Femur (tissue), 1 donor: ENCODE measurements around the gene SLFN12L.
A peak's percentile ranks its signal among the peaks of the same experiment; 100 is the strongest.
"Not testable (repeated sequence)": the region's sequence is repeated elsewhere in the genome, so short reads cannot be mapped to it uniquely, and the experiment has no call there.

ENCODE experiments used
- DNase-seq: peaks from one replicate; pipeline ENCODE4 v3.0.0-alpha.2; 2017

Gene SLFN12L

DNA sequence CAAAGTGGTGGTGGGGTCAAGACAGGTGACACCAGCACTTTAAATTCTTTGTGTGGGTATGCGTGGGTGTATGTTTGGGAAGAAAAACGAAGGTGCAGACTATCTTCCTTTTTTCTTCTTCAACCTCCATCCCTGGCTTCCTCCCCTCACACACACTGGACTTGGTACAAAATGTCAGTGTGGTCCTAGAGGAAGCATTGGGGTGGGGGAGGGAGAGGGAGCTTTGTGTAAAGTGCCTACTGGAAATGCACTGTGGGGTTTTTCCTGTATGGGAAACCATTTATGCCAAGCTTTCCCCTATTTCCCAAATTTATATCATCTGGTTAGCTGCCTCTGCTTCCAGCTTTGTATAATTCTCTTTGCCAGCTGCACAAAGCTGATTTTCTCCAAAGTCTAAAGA is 44.4 kb downstream of the SLFN12L start:
- DNase-seq = no peak

DNA sequence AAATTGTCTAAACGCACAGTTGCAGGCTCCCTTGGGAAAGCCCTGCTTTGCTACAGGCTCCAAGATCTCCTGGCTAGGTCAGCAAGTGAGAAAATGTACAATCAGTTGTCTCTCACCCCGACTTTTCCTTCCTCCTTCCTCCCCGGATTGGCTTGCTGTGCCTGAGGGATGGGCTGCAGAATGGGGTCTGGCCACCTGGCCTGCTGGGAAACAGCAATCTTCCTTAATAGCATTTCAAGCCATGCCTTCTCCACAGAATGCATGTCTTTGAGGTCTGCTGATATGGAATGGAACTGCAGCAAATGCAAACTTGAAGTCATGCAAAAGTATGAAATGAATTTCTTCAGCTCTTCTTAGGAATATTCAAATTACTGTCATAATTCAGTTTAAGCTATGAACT is 46.1 kb downstream of the SLFN12L start:
- no peak for DNase-seq

DNA sequence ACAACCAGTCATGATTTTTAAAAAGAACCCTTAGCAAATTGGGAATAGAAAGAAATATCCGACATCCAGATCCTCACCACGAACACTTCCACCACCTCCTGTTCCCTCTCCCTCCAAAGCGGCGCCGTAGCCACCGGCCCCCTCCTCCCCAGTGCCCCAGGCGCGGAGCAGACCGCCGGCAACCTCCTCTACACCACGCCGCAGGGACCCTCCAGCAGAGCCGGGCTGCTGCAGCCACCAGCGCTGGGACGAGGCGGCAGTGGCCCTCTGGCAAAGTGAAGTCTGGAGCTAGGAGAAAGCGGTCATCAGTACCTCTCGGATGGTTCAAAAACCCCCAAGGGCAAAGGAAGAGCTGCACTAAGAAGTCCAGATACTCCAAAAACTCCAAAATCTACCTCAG is 47.5 kb downstream of the SLFN12L start:
- no peak for DNase-seq

DNA sequence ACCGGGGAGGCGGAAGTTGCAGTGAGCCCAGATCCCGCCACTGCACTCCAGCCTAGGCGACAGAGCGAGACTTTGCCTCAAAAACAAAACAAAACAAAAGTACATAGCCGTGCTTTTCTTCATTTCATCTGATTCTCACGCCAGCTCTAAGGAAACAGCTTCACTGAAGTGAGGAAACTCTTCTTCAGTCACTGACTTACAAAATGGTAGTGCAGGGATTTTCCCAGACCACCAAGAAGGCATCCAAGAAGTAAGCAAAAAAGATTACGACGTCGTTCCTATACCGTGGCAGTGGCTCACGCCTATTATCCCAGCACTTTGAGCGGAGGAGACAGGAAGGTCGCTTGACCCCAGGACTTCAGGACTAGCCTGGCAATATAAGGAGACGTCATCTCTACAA is 48.5 kb downstream of the SLFN12L start:
- DNase-seq = no peak

DNA sequence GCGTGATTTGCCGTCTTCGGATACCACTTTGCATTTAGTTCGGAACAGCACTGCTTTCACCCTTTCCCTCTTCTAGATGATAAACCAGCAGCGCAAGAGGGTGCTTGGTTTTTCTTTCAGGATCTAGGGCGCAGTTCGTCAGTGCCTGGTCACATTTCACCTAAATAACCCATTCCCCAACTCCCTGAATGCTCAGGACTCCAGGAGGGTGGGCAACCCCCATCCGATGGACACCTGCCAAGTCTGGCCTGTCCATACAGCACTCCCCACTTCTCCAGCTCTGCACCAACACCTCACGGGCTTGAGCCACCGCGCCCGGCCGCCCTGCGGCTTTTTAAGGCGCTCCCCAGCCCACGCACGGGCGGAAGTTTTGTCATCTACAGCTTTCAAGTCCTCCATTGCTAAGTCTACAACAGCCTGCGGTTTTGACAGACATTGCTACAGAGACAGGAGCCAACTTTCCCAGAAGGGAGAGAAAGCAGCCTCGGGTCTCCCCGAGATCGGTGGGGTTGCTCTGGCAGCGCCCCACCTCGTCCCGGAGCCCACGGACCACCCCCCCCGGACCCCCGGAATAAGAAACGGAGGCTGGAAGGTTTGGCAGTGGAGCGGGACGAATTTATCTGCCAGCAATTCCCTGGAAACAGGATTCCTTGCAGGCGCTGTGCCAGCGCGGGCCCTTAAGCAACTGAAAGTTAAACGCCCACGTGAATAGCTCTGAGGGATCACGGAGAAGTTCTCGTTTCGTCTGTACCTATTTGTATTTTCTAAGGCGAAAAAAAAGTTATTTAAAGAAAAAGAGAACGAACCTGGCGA is 50.4 kb downstream of the SLFN12L start:
- peak; percentile 44 for DNase-seq

DNA sequence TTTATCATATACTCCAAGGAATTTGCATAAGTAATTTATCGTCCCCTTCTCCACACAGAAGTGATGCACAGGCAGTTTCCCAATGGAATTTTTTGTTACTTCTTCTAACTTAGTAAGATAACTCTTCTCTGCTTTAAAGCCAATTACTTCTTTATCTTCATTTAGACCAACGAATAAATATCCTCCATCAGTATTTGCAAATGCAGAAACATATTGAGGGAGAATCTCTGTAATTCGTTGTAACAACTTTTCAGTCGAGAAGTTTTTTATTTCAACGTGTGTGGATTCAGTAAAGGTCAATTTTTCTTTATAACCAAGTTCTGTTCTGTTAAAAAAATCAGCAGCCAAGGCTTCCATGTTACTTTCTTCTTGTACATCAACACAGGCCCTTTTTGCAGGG is 58.2 kb downstream of the SLFN12L start:
- no peak for DNase-seq

DNA sequence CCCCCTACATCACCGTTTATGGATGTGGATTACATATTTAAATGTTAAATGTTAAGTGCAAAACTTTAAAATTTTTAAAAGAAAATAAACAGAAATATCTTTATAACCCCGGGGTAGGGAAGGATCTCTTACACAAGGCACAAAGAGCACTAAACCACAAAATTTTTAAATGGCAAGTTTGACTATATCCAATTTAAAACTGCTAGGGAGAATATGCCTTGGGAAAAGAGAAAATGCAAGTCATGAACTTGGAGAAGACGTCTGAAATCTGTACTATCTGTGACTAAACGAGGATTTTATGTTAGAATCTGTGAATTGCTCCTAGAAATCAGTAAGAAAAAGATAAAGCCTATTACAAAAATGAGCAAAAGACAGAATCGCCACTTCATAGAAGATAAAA is 60.2 kb downstream of the SLFN12L start:
- DNase-seq = no peak

DNA sequence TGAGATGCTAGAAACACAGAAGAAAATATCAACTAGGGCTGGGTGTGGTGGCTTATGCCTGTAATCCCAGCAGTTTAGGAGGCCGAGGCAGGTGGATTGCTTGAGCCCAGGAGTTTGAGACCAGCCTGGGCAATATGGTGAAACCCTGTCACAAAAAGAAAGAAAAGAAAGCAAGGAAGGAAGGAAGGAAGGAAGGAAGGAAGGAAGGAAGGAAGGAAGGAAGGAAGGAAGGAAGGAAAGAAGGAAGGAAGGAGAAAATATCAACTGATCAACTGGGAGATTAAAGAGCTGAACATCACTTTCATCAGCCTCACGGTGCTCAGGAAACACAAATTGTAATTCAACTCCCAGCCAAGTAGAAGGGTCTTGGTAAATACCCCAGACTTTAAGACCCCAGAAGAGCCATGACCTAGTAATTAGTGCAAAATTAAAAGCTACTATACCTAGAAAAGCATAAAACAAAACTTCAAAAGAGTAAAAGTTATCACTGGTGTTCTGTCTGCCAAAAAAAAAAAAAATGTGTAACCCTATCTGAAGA is 61.1 kb downstream of the SLFN12L start:
- DNase-seq = no peak

DNA sequence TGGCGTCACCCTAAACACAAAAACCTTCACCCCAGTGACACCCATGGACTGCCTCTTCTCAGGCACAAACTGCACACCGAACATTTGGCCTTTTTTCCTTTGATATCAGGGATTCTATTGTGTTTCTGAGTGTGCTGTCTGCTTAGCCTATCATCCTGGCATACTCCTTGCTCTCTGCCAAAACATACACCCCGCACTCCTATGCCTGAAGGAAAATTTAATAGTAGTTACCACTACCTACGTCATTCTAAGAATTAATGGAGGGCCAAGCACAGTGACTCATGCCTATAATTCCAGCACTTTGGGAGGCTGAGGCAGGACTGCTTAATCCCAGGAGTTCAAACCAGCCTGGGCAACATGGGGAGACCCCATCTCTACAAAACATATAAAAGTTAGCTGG is 69.0 kb downstream of the SLFN12L start:
- DNase-seq = no peak

DNA sequence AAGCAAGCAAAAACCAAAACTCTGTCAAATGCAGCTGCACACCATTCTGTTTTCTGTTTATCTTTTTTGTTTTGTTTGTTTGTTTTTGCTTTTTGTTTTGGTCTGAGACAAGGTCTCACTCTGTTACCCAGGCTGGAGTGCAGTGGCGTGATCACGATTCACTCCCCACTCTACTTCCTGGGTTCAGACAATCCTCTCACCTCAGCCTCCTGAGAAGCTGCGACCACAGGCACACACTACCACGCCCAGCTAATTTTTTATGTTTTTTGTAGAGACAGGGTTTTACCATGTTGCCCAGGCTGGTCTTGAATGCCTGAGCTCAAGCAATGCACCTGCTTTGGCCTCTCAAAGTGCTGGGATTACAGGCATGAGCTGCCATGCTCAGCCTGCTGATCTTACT is 69.7 kb downstream of the SLFN12L start:
- DNase-seq = no peak

DNA sequence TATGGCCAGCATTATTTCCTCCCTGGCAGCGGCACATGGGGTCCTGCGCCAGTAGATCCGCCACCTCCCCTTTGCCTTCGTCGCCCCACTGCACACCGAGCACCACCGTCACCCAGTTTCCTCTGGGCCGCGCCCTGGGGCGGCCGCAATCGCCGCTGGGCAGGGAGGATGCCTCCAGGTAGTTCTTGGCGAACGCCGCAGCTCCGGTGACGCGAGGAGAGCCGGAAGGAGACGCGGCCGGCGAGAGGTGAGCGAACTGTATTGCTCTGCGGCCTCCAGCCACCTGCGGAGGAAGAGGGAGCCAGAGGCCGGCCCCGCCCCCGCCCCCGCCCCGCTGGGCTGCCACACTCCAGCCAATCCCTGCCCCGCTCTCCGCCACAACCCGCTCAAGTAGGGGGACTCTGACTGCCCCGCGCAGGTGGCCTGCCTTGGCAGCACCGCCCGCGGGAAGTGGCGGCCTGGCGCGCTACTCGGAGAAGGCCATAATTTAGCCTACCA is 77.1 kb downstream of the SLFN12L start:
- peak; percentile 28 for DNase-seq

DNA sequence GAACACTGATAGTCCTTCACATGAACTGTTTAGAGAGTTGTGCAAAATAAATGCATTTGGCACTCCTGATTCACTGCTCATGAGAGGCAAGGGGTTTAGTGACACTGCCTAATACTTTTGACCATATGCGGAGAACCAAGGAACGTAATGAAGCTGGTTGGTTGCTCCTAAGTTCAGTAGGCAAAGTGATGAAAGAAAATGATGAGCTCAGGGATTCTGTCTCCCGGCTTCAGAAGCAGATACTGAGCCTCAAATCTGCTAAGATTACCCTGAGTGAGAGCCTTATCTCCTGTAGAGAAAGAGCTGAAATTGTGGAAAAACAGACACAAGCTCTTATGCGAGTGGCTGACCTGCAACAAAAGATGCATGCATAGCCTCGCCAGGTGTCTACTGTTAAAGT is 83.4 kb downstream of the SLFN12L start:
- DNase-seq = not testable (repeated sequence)

DNA sequence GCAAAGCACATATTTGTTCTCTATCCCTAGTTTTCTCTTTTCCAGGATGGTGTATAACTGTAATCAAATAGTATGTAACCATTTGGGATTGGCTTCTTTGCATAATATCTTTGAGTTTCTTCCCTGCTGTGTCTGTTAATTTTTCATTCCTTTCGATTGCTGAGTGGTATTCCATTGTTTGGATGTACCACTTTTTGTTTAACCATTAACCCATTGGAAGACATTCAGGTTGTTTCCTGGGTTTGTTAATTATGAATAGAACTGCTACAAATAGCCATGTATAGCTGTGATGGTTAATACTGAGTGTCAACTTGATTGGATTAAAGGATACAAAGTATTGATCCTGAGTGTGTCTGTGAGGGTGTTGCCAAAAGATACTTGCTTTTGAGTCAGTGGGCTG is 84.3 kb downstream of the SLFN12L start:
- DNase-seq = no peak

DNA sequence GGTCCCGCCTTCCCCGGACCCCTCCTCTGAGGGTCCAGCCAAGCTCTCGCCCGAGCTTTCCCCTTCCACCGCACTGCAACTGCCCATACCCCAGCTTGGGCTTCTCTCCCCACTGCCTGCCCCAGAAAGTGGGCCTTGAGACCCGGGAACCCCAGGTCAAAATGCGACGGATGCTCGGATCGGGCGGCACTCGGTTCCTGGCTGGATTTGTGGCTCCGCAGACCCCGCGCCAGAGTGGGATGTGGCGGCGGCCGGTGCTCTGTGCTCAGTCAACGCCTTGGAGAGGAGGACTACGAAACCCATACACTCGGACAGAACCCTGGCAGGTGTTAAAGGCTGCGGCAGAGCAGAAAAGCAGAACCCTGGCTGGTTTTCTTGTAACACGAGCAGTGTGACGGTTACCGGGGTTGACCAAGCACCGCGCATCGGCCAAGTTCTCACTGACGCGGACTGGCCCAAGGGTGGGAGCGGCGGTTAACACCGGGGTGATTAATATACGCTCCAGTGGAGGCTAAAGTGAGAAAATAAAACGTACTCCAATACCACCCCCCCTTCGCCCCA is 88.0 kb downstream of the SLFN12L start:
- DNase-seq = peak; percentile 48

DNA sequence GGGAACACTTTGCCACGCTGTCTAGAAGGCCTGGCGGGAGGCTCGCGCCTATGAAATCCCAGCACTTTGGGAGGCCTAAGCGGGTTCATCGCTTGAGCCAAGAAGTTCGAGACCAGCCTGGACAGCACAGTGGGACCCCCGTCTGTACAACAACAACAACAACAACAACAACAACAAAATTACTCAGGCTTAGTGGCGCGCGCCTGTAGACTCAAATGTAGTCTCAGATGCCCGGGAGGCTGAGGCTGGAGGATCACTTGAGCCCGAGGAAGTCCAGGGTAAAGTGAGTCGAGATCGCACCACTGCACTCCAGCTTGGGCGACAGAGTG is 88.6 kb downstream of the SLFN12L start:
- DNase-seq = no peak

DNA sequence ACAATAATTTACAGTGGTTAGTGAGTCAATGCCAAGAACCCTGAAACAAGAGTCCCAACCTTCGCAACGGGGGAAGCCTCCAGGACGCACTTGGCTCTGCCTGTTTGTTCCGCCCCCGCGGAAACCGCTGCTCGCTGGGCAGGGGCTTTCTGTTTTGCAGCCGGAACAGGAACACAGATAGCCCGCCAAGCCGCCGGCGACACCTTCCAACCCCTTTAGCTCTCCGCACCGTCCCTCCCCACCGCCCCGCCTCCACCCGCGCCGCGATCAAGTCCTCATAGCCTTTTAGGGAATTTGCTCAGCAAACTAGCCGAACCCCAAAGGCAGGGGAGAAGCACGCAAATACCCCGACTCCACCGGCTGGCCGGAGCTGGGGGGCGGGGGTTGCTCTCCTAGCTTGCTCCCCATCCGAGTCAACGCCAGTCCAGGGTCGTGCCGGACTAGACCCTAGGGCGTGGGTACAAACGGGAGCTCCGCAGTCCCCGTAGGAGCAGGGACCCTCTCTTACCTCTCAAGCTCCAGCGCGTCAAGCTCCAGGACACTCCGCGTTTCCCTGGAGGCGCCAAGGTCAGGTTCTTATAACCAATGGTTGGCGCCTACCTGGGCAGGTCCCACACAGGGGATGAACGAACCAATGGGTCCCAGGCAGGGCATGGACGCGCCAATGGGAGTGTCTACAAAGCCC is 89.1 kb downstream of the SLFN12L start, which contains the start of gene SLFN13:
TSS of gene SLFN13 (minus strand) at position 553 of the 685 bp plus-strand sequence. CDS start 3,086 bp downstream, outside the sequence.
- peak; percentile 79 for DNase-seq

DNA sequence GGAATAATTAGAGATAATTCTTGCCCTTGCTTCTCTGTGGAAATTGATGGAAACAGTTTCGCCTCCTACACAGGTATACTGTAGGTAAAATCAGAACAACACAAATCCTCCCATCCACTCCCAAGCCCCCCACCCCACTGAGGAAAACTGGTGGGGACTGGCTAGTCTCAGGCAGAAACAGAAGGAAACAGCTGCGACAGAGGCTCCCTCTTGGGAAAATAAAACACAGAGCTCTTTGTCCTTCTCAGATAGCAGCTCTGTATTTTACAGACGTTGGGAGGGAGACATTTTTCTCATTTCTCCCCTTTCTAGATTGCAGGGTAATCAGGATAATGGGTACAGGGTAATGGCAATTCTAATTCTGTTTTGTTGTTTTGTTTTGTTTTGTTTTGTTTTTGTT is 90.0 kb downstream of the SLFN12L start:
- DNase-seq = peak; percentile 30

DNA sequence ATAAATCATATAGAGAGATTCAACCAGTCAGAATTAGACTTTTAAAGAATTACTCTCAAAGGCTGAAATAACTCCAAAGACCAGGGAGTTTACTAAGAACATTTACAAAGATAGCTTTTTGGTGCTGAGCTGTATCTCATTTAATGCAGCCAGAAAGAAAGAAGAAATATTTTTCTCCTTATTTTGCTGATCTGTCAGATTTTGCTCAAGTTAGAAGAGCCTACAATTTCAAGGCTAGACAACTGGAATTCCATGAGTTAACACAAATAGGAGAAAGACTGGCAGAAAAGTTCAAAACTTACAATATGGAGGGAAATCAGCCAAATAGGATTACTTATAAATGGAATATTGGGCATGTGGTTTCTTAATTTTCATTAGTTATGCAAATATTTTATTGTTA is 99.0 kb downstream of the SLFN12L start:
- DNase-seq = no peak

DNA sequence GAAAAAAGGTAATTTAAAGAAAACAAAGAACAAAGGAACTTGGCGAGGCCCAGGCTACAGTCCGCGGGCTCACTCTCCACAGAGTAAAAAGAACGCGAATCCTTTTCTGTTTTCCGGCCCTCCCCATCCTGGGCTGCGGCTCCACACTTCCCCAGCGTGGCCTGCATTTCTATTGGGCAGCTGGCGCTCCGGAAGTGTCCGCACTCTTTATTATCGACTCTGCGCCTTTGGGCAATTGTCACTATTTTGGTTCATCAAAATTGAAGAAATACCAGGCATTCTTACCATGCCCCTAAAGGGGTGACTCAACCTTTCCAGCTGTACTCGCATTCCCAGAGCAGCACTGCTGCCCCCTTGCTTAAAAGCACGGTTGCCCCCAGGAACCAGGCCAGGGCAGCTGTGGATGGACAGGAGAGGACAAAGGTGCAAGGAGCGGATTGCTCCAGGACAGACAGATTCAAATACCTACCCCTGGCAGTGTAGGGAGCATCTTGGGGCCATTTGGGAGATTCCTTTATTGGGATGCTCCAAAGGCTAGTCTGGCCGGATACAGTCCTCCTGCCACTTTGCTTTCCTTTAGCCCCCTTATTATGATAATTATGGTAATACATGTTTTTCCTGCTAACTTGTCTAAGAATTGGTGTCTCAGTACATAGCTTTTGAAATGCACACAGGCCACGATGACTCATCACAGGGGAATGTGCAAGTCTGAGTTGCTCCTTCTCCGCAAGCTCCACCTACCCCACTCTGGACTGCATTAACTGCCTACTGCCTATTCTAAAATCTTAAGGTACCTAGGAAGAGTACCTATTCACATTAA is 104.2 kb downstream of the SLFN12L start:
- DNase-seq = peak; percentile 86

DNA sequence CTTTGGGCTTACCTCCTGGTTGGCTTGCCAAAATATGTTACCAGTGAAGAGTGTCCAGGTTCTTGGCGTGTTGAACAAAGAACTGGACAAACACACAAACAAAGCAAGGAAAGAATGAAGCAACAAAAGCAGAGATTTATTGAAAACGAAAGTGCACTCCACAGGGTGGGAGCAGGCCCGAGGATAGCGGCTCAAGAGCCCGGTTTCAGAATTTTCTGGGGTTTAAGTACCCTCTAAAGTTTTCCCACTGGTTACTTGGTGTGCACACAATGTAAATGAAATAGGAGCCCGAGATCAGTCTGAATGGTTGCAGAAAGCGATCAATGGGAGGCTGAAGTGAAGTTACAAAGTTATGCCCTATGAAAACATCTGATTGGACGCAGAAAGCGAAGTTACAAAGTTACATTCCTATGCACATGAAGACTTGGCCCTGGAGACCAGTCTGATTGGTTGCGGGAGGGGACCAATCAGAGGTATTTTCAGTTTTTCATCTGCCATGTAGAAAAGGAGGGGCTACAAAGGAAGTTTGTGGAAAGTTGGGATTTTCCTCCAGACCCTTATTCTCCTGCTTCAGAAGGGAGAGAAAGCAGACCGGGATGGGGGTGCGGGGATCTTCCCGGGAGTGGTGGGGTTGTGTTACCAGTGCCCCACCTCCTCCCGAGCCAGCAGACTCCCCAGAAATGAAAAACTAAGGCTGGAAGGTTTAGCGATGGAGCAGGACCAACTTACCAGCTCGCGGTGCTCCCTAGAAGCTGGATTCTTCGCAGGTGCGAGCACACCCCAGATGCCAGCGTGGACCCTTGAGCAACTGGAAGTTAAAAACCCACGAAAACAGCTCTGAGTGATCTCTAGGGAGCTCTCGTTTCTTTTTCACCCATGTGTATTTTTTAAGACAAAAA is 105.1 kb downstream of the SLFN12L start, which contains the start of gene SLFN12:
TSS of gene SLFN12 (minus strand) at position 325 of the 899 bp plus-strand sequence. CDS start 9,472 bp downstream, outside the sequence.
- DNase-seq = peak; percentile 92

DNA sequence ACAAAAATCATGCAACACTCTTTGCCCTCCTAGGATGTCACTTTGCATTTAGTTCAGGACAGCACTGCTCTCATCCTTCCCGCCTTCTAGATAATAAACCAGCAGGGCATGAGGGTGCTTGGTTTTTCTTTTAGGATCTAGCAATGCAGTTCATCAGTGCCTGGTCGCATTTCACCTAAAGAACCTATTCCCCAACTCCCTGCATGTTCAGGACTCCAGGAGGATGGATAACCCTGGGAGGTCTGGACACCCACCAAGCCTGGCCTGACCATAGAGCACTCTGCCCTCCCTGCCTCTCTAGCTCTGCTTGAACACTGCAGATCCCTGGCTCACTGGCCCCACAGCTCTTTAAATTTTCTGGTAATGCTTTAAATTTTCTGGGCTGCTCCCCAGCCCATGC is 107.8 kb downstream of the SLFN12L start:
- no peak for DNase-seq

DNA sequence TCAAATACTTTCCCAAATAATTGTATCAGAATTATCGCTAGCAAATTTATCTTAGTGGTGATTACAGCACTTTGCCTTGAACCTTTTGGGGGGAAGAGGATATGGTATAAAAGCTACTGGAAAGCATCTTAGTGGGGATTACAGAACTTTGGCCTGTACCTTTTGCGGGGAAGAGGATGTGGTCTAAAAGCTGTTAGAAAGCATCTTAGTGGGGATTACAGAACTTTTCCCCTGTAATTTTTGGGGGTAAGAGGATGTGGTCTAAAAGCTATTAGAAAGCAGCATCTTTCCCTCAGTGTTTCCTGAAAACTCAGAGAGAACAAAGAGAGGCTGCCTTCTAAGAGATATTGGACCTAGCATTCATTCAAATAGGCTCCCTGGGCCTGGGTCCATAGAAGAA is 109.2 kb downstream of the SLFN12L start:
- no peak for DNase-seq
